Activated CD4-positive, alpha-beta T cell treated with anti-CD3 and anti-CD28 coated beads for 1 hour (primary cell): ENCODE results near the gene MVB12B.

ENCODE experiments used
- DNase-seq: peaks from one replicate; pipeline ENCODE4 v3.0.0-alpha.2; 2020

Gene MVB12B

GRCh38 chr9:126365780-126366179 lies 39.2 kb downstream of the MVB12B start:
- DNase-seq: no peak

- no peak for DNase-seq
Observed at GRCh38 chr9:126366366-126367011, 39.9 kb downstream of the MVB12B start.

- DNase-seq: no peak
Observed at GRCh38 chr9:126367139-126367538, 40.5 kb downstream of the MVB12B start.

- DNase-seq: no peak
Observed at GRCh38 chr9:126367616-126368015, 41.0 kb downstream of the MVB12B start.

- no peak for DNase-seq
Observed at GRCh38 chr9:126368020-126368419, 41.4 kb downstream of the MVB12B start.

GRCh38 chr9:126371007-126371870 lies 44.6 kb downstream of the MVB12B start:
- DNase-seq: no peak

- no peak for DNase-seq
Observed at GRCh38 chr9:126372716-126373115, 46.1 kb downstream of the MVB12B start.

GRCh38 chr9:126373241-126373640 lies 46.6 kb downstream of the MVB12B start:
- no peak for DNase-seq

GRCh38 chr9:126374366-126374781 lies 47.7 kb downstream of the MVB12B start:
- DNase-seq: no peak

- no peak for DNase-seq
Observed at GRCh38 chr9:126375386-126375785, 48.8 kb downstream of the MVB12B start.

GRCh38 chr9:126376311-126377175 lies 49.9 kb downstream of the MVB12B start:
- DNase-seq: no peak

- DNase-seq: no peak
Observed at GRCh38 chr9:126377176-126377509, 50.5 kb downstream of the MVB12B start.

- no peak for DNase-seq
Observed at GRCh38 chr9:126377536-126377935, 50.9 kb downstream of the MVB12B start.

GRCh38 chr9:126378761-126379160 lies 52.1 kb downstream of the MVB12B start:
- DNase-seq: no peak

GRCh38 chr9:126379661-126380360 lies 53.2 kb downstream of the MVB12B start:
- DNase-seq: no peak

GRCh38 chr9:126380447-126380846 lies 53.8 kb downstream of the MVB12B start:
- DNase-seq: no peak

GRCh38 chr9:126381195-126381594 lies 54.6 kb downstream of the MVB12B start:
- DNase-seq: no peak

- DNase-seq: no peak
Observed at GRCh38 chr9:126383406-126384046, 56.9 kb downstream of the MVB12B start.

GRCh38 chr9:126384926-126385325 lies 58.3 kb downstream of the MVB12B start:
- DNase-seq: no peak

GRCh38 chr9:126386088-126386487 lies 59.5 kb downstream of the MVB12B start:
- DNase-seq: no peak

- DNase-seq: no peak
Observed at GRCh38 chr9:126386776-126387175, 60.1 kb downstream of the MVB12B start.

GRCh38 chr9:126388964-126389708 lies 62.5 kb downstream of the MVB12B start:
- no peak for DNase-seq
